HG03460 (cell line): Measurements from ENCODE around the gene WDR86.

ENCODE experiments used
- ATAC-seq: cut with Tn5 transposase; IDR thresholded peaks from one replicate; pipeline ENCODE4 v1.9.1; 2021; ENCODE audit not compliant: unreplicated experiment

The WDR86 gene

GRCh38 chr7:151392002-151392401 is 17.8 kb downstream of the WDR86 start:
- no peak for ATAC-seq

DNA sequence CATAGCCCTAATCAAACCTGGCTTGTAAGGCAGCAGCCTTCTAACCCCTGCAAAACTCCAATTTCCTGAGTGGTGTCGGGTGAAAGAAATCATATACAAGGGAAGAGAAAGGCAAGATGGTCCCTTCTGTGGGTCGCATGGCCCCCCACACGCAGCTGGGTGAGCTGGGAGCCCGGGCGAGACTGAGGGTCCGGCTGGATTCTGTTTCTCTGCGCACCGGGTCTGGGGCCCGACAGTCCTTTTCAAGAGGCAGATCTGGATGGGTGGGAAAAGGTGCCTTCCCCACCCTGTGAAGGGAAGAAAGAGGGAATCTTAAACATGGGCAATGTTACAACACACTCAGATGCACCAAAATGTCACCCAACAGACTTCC is 18.5 kb downstream of the WDR86 start:
- no peak for ATAC-seq

- no peak for ATAC-seq
These were observed 19.1 kb downstream of the WDR86 start for GRCh38 chr7:151390598-151391357.

GRCh38 chr7:151389768-151390597 is 19.9 kb downstream of the WDR86 start:
- no peak for ATAC-seq

- no peak for ATAC-seq
These were observed 20.6 kb downstream of the WDR86 start for GRCh38 chr7:151389096-151389767.

GRCh38 chr7:151388430-151388829 is 21.4 kb downstream of the WDR86 start:
- no peak for ATAC-seq

- ATAC-seq, result no peak
These were observed 21.9 kb downstream of the WDR86 start for GRCh38 chr7:151388007-151388297.

- no peak for ATAC-seq
These were observed 22.5 kb downstream of the WDR86 start for GRCh38 chr7:151387161-151388006.

DNA sequence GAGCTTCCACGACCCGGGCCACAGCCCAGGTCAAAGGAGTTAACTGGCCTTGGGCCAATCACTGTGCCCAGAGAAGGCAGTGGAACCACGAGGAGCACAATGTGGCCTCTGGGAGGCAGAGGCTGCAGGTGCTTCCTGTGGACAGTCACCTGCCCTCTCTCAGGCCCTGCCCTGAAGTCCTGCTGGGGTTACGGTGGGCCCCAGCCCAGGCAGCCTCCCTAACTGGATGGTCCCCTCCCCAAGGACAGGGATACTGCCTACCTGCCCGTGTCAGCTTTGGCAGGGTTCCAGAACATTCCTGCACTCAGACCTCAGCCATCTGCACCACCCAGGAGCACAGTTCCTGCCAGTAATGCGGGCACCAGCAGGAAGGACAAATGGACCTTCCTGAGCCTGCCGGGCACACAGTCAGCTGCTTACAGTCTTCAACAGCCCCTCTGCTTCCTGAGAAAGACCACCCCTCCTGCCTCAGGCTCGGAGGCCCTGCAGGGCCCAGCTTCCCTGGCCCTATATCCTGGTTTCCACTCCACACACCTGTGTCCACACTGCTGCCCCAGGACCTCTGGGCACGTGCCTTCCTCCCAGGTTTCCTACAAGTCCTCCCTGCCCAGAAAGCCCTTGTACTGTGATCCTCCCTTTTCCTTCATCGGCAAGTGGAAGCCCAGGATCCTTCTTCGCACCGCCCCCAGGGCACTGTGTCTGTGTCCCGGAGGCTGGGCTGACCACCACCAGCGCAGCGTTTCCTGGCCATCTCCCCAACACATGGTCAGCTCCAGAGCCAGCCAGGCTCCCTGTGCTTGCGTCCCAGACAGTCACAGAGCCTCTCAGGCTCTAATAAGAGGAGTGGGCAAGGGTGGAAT is 23.3 kb downstream of the WDR86 start:
- no peak for ATAC-seq

DNA sequence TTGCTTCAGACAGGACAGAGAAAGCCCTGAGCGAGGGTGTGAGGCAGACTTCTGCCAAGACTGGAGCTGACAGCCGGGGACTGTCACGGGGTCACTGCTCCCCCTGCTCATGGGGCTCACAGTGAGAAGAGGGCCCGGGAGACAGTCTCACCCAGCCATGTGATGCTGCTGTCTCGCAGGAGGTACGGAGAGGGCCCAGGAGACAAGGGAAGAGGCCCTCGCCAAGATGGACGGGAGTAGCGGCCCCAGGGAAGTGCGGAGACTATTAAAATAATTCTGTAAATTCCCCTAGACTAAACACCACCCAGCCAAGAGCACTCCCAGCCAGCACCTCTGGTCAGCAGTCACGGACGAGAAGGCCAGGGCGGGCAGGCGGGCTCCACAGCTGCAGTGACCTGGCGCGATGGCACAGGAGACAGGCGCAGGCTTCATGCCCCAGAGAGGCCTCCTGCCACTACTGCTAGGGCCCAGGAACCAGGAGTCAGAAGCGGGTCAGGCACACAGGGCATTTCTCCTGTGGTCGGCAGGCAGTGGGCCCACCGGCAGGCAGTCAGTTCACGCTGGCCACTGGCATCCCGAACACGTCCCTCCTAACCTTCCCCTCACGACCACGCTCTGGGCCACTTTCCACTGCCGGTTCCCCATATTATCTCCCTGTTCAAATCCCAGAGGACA is 24.1 kb downstream of the WDR86 start:
- ATAC-seq, result no peak

DNA sequence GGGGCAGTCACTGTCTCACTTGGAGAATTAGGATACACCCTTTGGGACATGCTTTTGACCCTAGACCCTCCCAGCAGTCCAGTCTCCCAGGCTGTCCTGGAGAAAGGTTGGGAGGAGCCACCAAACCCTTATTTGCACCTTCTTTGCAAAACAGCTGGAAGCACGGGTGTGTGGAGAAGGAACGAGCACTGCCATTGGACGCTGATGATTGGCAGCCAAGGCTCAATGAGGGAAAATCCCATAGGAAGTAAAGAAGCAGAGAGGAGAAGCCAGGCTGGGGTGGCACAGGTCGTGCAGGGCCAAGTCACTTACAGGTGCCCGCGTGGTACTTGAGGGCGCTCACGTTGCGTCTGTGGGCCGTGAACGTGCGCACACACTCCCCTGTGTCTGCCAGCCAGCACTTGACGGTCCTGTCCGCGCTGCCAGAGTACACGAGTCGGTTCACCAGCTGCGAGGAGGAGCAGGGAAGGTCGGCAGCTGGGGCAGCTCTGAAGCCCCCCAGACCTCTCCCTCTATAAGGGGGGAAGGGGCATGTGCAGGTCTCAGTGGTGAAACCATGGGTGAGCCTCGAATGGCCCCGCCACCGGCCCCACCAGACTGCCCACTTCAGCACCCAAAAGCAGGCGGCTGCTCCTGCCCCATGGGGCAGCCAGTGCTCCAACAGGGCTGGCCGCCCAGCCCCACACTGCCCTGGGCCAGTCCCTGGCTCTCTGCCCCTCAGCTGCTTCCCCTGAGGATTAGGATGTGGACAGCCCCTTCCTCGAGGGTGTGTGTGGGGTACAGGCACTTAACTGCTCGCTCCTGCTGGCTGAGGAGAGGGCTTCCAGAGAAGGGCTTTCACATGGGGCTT is 24.8 kb downstream of the WDR86 start:
- no peak for ATAC-seq

GRCh38 chr7:151384352-151384697 is 25.5 kb downstream of the WDR86 start:
- ATAC-seq, result no peak

DNA sequence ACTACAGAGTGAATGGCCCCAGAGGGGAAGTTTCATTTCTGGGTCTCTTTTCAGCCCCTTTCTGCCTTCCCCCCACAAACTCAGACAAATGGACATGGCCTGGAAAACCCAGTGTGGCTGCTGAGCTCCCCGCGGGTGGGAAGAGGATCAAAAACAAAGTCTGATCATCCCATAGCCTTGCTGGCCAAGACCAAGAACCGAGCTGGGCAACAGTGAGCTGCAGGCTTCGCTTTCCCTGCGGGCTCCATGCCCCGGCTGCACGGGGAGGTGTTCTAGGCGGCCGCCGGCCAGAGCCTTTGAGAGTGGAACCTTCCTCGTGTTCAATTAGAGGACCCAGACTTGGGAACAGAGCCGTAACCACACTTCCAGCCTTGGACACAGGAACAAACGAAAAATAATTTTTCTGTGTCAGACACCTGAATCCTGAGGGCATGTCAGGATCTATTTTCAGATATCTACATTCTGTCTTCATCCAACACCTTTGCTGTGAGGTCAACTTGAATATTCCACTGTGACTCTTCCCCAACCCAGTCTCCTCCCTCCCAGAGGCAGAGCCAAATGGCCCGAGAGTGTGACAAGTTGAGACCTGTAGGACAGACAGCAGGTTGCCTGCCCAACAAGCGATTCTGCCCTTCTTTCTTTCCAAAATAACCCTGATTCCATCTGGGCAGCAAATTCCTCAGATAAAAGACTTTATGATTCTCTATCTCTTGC is 26.0 kb downstream of the WDR86 start:
- ATAC-seq, result no peak

GRCh38 chr7:151382079-151382885 is 27.6 kb downstream of the WDR86 start:
- ATAC-seq, result no peak

DNA sequence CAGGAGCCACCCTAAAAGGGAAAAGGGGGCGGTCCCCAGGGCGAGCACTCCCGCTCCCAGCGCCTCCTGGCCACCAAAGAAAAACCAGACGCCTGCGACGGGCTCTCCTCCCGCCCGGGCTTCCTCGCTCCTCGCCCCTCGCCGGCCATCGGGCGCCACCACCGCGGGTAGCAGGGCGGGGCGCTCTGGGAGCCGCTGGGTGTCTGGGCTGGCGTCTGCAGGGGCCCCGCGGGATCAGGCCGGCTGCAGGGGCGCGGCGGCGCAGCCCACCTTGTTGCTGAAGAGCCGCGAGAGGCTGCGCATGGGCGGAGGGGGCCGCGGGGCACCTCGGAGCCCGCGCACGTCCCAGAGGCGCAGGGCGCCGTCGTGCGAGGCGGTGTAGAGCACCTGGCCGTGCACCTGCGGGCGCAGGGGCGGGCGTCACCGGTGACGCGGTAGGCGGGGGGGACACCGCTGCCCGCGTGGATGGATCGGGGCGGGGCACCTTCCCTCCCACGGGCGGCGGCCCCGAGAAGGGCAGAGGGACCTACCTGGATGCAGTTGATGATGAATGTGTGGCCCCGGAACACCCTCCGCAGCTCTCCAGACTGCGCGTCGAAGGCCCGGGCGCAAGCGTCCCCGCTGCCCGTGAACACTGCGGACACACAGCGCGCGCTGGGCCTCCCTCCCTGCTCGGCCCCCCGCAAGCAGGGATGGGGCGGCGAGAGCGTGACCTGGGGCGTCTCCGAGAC is 28.3 kb downstream of the WDR86 start:
- no peak for ATAC-seq

DNA sequence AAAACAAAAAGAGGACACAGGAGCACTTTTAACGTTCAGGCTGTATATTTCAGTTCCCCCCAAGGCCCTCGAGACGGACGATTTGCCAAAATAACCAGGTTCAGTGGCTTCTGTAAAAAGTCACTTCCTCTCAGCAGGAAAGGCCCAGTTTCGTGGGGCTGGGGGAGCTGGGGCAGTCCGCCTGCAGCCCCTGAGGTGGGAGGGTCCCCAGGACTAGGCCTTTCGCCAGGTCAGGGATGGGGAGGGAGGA is 28.8 kb downstream of the WDR86 start:
- no peak for ATAC-seq
